ENCODE data around the gene ADGRB3.

The ADGRB3 gene

GRCh38 chr6:68709091-68709490 lies 74.0 kb downstream of the ADGRB3 start:
- DNase-seq (ENCODE audit: low spot score): no peak

GRCh38 chr6:68709882-68710281 lies 74.8 kb downstream of the ADGRB3 start:
- DNase-seq (ENCODE audit: low spot score): no peak

GRCh38 chr6:68710496-68710895 lies 75.4 kb downstream of the ADGRB3 start:
- no peak for DNase-seq (ENCODE audit: low spot score)

GRCh38 chr6:68710916-68711315 lies 75.8 kb downstream of the ADGRB3 start:
- DNase-seq (ENCODE audit: low spot score): no peak

GRCh38 chr6:68711386-68712000 lies 76.4 kb downstream of the ADGRB3 start:
- no peak for DNase-seq (ENCODE audit: low spot score)

- DNase-seq (ENCODE audit: low spot score): no peak
Observed at GRCh38 chr6:68716620-68717019, 81.5 kb downstream of the ADGRB3 start.

GRCh38 chr6:68718385-68719073 lies 83.4 kb downstream of the ADGRB3 start:
- DNase-seq (ENCODE audit: low spot score): no peak

- no peak for DNase-seq (ENCODE audit: low spot score)
Observed at GRCh38 chr6:68719761-68720160, 84.7 kb downstream of the ADGRB3 start.

GRCh38 chr6:68722891-68723527 lies 87.9 kb downstream of the ADGRB3 start:
- DNase-seq (ENCODE audit: low spot score): no peak

- no peak for DNase-seq (ENCODE audit: low spot score)
Observed at GRCh38 chr6:68724060-68724459, 89.0 kb downstream of the ADGRB3 start.

GRCh38 chr6:68726337-68726736 lies 91.3 kb downstream of the ADGRB3 start:
- no peak for DNase-seq (ENCODE audit: low spot score)

GRCh38 chr6:68726992-68727391 lies 91.9 kb downstream of the ADGRB3 start:
- DNase-seq (ENCODE audit: low spot score): no peak

- no peak for DNase-seq (ENCODE audit: low spot score)
Observed at GRCh38 chr6:68727699-68728098, 92.6 kb downstream of the ADGRB3 start.

GRCh38 chr6:68728159-68728979 lies 93.3 kb downstream of the ADGRB3 start:
- no peak for DNase-seq (ENCODE audit: low spot score)

- no peak for DNase-seq (ENCODE audit: low spot score)
Observed at GRCh38 chr6:68729377-68729903, 94.4 kb downstream of the ADGRB3 start.

GRCh38 chr6:68730291-68731054 lies 95.4 kb downstream of the ADGRB3 start:
- DNase-seq (ENCODE audit: low spot score): no peak

GRCh38 chr6:68732423-68732822 lies 97.3 kb downstream of the ADGRB3 start:
- DNase-seq (ENCODE audit: low spot score): no peak

- no peak for DNase-seq (ENCODE audit: low spot score)
Observed at GRCh38 chr6:68735866-68736265, 100.8 kb downstream of the ADGRB3 start.

- DNase-seq (ENCODE audit: low spot score): no peak
Observed at GRCh38 chr6:68737061-68737460, 102.0 kb downstream of the ADGRB3 start.

- no peak for DNase-seq (ENCODE audit: low spot score)
Observed at GRCh38 chr6:68738039-68738438, 103.0 kb downstream of the ADGRB3 start.

GRCh38 chr6:68740828-68741500 lies 105.9 kb downstream of the ADGRB3 start:
- no peak for DNase-seq (ENCODE audit: low spot score)

All from SW480 (cell line).